Measurements from ENCODE around the gene S100A9. TPM values are rescaled to one million over a fixed set of nuclear protein-coding genes. Genes with fewer than 3 reads are reported as not detected.

S100A9 gene
- total RNA-seq, 2 experiments from 2014 or later: not detected

- H3K4me3 Mint-ChIP-seq: no peak overlapping the region
- H3K27me3 Mint-ChIP-seq: peaks cover 22% of the 10 kb centered on the region
- POLR2A ChIA-PET: no interaction called here
- no peaks in the 10 kb centered on the region for H3K4me1 Mint-ChIP-seq (ENCODE audit: low read depth)
- peaks cover 11% of the 10 kb centered on the region for H3K9me3 Mint-ChIP-seq
- intact Hi-C loops (cut with micrococcal nuclease): no loop called here
- CTCF ChIA-PET: no interaction called here
- ATAC-seq (no peak), DNase-seq (no peak)
- no peak for TF ChIP-seq CTCF (IDR thresholded peaks at IDR 0.05)
- no peaks in the 10 kb centered on the region for H3K36me3 Mint-ChIP-seq (ENCODE audit: low read depth)
- H3K27ac Mint-ChIP-seq: no peak overlapping the region
These were observed 21.9 kb downstream of the S100A9 start for GRCh38 chr1:153379591-153379990.

GRCh38 chr1:153380711-153381110 is 23.1 kb downstream of the S100A9 start:
- H3K36me3 Mint-ChIP-seq (ENCODE audit: low read depth): no peaks in the 10 kb centered on the region
- ChIA-PET CTCF (no interaction called here), POLR2A (no interaction called here)
- H3K4me3 Mint-ChIP-seq: no peak overlapping the region
- ATAC-seq (no peak), DNase-seq (no peak)
- intact Hi-C loops (cut with micrococcal nuclease): no loop called here
- H3K4me1 Mint-ChIP-seq (ENCODE audit: low read depth): no peaks in the 10 kb centered on the region
- H3K27me3 Mint-ChIP-seq: peaks cover 22% of the 10 kb centered on the region
- no peak for TF ChIP-seq CTCF (IDR thresholded peaks at IDR 0.05)
- peaks cover 11% of the 10 kb centered on the region for H3K9me3 Mint-ChIP-seq
- no peak overlapping the region for H3K27ac Mint-ChIP-seq

GRCh38 chr1:153384958-153385580 is 27.4 kb downstream of the S100A9 start:
- no peak for ATAC-seq
- intact Hi-C loops (cut with micrococcal nuclease): no loop called here
- DNase-seq: no peak
- H3K27ac Mint-ChIP-seq: no peak overlapping the region
- H3K4me1 Mint-ChIP-seq (ENCODE audit: low read depth): no peaks in the 10 kb centered on the region
- ChIA-PET CTCF (interaction anchor here (1.4 to 1.5 kb wide), 2 partner anchors 81 to 109 kb away, joined by 4 to 5 read pairs; no protein-coding TSS in a partner anchor), POLR2A (no interaction called here)
- peaks cover 13% of the 10 kb centered on the region for H3K27me3 Mint-ChIP-seq
- no peaks in the 10 kb centered on the region for H3K36me3 Mint-ChIP-seq (ENCODE audit: low read depth)
- peaks cover 11% of the 10 kb centered on the region for H3K9me3 Mint-ChIP-seq
- no peak overlapping the region for H3K4me3 Mint-ChIP-seq
- TF ChIP-seq CTCF (IDR thresholded peaks at IDR 0.05): no peak

- Mint-ChIP-seq H3K36me3 (ENCODE audit: low read depth) (no peaks in the 10 kb centered on the region), H3K9me3 (peaks cover 6% of the 10 kb centered on the region), H3K27ac (no peak overlapping the region), H3K4me3 (no peak overlapping the region), H3K27me3 (peaks cover 14% of the 10 kb centered on the region), H3K4me1 (ENCODE audit: low read depth) (no peaks in the 10 kb centered on the region)
- POLR2A ChIA-PET: no interaction called here
- DNase-seq: no peak
- TF ChIP-seq CTCF (IDR thresholded peaks at IDR 0.05): no peak
- intact Hi-C loops (cut with micrococcal nuclease): no loop called here
- CTCF ChIA-PET: interaction anchor here (1.4 to 1.5 kb wide), 2 partner anchors 79 to 108 kb away, joined by 4 to 5 read pairs; no protein-coding TSS in a partner anchor
- ATAC-seq: no peak
These were observed 28.8 kb downstream of the S100A9 start for GRCh38 chr1:153386500-153386901.

- CTCF ChIA-PET: no interaction called here
- intact Hi-C loops (cut with micrococcal nuclease): no loop called here
These were observed 29.3 kb downstream of the S100A9 start for GRCh38 chr1:153387001-153387400.

More at GRCh38 chr1:153387001-153387400, 29.3 kb downstream of the S100A9 start:
- no peaks in the 10 kb centered on the region for H3K4me1 Mint-ChIP-seq (ENCODE audit: low read depth)
- H3K36me3 Mint-ChIP-seq (ENCODE audit: low read depth): no peaks in the 10 kb centered on the region
- H3K27me3 Mint-ChIP-seq: peaks cover 12% of the 10 kb centered on the region
- ATAC-seq (no peak), DNase-seq (no peak)
- POLR2A ChIA-PET: no interaction called here
- H3K9me3 Mint-ChIP-seq: peaks cover 1% of the 10 kb centered on the region
- no peak overlapping the region for H3K27ac Mint-ChIP-seq
- H3K4me3 Mint-ChIP-seq: no peak overlapping the region
- no peak for TF ChIP-seq CTCF (IDR thresholded peaks at IDR 0.05)
